WERI-Rb-1 (cell line): ENCODE results near the gene UNKL.

Experiments
- DNase-seq: peaks from one replicate; pipeline ENCODE4 v3.0.0-alpha.2; 2020
- H3K27ac ChIP-seq: fragments of 250-450 bp; sonication (Bioruptor Pico); 2 replicates; pipeline ENCODE4 v1.5.1; 2020; ENCODE audit warnings: mild to moderate bottlenecking, moderate library complexity
- H3K27me3 ChIP-seq: fragments of 250-450 bp; sonication (Bioruptor Pico); 2 replicates; pipeline ENCODE4 v1.5.1; 2021; ENCODE audit warnings: mild to moderate bottlenecking, low read depth, moderate library complexity; ENCODE audit not compliant: insufficient read depth, severe bottlenecking
- H3K36me3 ChIP-seq: fragments of 250-450 bp; sonication (Bioruptor Pico); 2 replicates; pipeline ENCODE4 v1.5.1; 2020; ENCODE audit warnings: mild to moderate bottlenecking, moderate library complexity
- H3K4me3 ChIP-seq: 2 replicates; pipeline ENCODE4 v1.5.1; 2011; ENCODE audit warnings: low read depth, mild to moderate bottlenecking, control low read depth, low read length
- H3K9me3 ChIP-seq: fragments of 250-450 bp; sonication (Bioruptor Pico); 2 replicates; pipeline ENCODE4 v1.5.1; 2021; ENCODE audit warnings: mild to moderate bottlenecking, moderate library complexity; ENCODE audit not compliant: severe bottlenecking
- TF ChIP-seq, protein P1 (sequence below): IDR thresholded peaks from 2 replicates; pipeline ENCODE4 v1.5.1; 2011; ENCODE audit warnings: low read depth, mild to moderate bottlenecking, control low read depth, inconsistent platforms, low read length

The UNKL gene

DNA sequence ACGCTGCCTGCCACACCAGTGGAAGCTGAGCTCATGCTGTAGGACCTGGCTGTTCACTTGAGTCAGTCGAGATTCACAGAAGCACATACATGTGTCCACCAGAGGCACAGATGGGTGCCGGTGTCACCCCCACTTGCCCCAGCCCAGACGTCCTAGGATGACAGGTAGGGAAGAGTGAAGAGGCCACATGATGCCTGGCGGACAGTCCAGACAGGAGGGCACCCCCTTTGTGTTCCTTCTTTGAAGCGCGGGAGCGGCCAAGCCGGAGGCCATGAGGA lies 96.3 kb downstream of the UNKL start:
- Histone ChIP-seq H3K4me3 (no peak overlapping the region), H3K27ac (no peak overlapping the region), H3K9me3 (no peaks in the 10 kb centered on the region), H3K36me3 (peaks cover 92% of the 10 kb centered on the region), H3K27me3 (no peaks in the 10 kb centered on the region)
- TF ChIP-seq, protein P1, sequence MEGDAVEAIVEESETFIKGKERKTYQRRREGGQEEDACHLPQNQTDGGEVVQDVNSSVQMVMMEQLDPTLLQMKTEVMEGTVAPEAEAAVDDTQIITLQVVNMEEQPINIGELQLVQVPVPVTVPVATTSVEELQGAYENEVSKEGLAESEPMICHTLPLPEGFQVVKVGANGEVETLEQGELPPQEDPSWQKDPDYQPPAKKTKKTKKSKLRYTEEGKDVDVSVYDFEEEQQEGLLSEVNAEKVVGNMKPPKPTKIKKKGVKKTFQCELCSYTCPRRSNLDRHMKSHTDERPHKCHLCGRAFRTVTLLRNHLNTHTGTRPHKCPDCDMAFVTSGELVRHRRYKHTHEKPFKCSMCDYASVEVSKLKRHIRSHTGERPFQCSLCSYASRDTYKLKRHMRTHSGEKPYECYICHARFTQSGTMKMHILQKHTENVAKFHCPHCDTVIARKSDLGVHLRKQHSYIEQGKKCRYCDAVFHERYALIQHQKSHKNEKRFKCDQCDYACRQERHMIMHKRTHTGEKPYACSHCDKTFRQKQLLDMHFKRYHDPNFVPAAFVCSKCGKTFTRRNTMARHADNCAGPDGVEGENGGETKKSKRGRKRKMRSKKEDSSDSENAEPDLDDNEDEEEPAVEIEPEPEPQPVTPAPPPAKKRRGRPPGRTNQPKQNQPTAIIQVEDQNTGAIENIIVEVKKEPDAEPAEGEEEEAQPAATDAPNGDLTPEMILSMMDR: no peak
- DNase-seq: no peak

DNA sequence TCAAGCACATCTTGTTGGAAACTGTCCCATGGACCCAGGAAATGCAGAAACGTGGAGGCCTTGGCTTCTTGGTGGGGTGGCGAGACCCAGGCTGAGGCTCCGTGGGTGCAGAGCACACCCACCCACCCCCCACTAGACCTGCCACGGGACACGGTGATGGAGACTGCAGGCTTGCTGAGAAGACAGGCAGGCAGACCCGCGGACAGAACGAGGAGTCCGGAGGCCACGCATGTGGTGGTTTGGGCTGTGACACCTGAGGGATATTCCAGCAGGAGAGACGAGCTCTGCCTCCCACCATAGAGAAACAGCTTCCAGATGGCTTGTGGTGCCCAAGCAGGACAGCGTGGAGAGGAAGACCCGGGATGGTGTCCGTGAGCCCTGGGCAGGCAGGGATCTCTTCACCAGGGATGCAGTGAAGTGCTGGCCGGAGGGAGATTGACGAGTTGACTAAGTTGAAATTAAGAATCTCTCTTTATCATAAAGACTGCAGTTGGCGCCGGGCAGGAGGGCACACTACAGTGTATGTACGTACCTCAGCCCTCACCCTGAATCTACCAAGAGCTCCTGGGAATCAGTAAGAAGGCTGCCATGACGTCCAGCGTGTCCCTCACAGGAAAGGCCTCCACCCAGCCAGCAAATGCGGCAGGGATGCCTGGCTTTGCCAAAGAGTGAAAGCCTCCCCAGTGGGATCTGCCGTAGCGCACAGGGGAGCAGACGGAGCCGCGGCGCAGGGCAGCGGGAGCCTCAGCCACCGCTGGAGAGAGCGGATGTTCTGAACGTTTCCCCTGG lies 96.8 kb downstream of the UNKL start:
- TF ChIP-seq, protein P1: no peak
- no peak for DNase-seq
- Histone ChIP-seq H3K4me3 (no peak overlapping the region), H3K36me3 (peaks cover 93% of the 10 kb centered on the region), H3K27ac (no peak overlapping the region), H3K27me3 (no peaks in the 10 kb centered on the region), H3K9me3 (no peaks in the 10 kb centered on the region)

DNA sequence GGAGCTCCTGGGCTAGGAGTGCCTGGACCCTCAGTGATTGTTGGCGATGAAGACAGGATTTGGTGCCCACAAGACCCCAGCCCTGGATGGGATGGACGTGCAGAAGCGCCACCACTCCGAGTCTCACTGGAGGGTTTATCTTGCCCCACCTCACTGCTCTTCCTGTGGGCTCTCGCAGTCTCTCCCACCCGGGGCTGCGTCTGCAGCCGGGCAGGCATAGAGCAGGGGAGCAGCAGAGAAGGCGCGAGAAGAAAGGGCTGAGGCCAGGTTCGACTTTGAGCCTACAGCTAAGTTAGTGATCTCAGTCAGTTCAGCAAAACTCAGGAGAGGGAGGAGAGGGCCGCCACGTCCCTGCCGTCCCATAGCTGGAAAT lies 98.5 kb downstream of the UNKL start:
- Histone ChIP-seq H3K9me3 (no peaks in the 10 kb centered on the region), H3K36me3 (peaks cover 96% of the 10 kb centered on the region), H3K27me3 (no peaks in the 10 kb centered on the region), H3K4me3 (no peak overlapping the region), H3K27ac (no peak overlapping the region)
- DNase-seq: no peak
- TF ChIP-seq, protein P1: no peak

DNA sequence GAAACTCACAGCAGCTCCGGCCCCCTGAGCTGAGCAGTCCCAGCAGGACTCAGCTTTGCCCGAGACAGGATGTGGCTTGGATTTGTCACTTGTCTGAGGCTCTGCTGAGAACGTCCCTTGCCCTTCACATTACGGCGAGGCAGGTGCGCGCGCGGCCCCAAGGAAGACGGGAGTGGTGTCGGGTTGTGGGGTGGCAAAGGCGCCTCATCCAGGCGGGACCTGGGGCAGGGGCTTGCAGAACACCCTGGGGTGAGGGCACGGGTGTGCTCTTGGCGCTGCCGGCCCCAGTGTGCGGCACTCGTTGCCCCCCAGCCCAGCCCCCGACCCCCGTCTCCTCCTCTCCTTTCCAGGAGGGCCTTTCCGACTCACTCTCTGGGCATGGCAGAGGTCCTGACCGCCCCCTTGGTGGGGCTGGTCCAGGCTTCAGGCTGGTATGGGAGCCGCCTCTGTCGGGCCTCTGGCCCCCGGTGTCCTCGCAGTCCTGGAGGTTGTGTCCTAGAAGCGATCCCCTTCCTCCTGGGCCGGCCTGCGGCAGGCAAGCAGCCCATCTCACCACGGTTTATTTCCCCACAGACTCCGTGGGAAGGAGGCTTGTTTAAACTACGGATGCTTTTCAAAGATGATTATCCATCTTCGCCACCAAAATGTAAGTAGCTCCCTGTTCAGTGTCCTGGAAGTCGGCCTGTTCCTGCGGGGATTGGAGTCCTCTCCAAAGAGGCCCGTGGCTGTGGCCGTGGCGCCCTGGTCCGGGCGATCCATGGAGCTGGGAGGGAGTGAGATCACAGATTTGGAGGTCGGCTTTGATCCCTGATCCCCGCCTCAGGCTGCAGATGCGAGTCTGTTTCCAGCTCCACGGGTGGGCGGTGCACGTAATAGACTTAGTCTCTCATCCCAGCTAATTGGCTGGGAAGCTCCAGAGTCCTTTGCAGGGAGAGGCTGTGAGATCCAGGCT lies 99.1 kb downstream of the UNKL start:
- H3K9me3 ChIP-seq: no peaks in the 10 kb centered on the region
- peaks cover 96% of the 10 kb centered on the region for H3K36me3 ChIP-seq
- H3K4me3 ChIP-seq: no peak overlapping the region
- TF ChIP-seq, protein P1: no peak
- H3K27ac ChIP-seq: no peak overlapping the region
- no peak for DNase-seq
- H3K27me3 ChIP-seq: no peaks in the 10 kb centered on the region

DNA sequence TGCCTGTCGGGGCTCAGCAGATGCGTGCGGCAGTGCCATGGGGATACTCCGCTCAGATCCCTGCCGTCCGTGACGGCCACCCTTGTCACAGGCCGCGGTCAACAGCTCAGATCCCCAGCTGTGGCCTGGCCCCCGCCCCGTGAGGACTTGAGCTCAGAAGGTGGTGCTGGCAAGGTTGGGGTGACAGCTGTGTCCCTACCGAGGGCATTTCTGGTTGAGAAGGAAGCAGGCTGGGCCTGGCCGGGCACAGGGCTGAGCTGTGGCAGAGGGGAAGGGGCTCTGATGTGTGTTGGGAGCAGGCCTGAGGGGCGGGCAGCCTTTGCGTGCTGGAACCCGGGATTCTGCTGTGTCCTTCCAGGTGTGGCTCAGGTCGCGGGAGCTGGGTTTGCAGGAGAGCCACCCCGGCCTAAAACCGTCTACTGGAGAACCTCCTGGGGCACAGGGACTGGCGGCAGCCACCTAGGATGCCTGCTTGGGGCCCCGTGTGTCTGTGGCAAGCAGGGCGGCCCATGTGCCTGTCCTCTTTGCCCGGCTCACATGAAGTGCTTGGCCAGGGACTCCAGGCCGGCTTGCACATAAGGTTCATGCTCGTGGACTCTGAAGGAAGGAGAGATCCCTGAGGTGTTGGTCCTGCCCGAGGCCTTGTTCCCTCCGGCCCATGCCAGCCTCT lies 100.0 kb downstream of the UNKL start:
- Histone ChIP-seq H3K27ac (no peak overlapping the region), H3K27me3 (no peaks in the 10 kb centered on the region), H3K4me3 (no peak overlapping the region), H3K36me3 (peaks cover 92% of the 10 kb centered on the region), H3K9me3 (no peaks in the 10 kb centered on the region)
- no peak for DNase-seq
- TF ChIP-seq, protein P1: no peak
